Trophoblast cell (in vitro differentiated cells and primary cell): Measurements from ENCODE around the gene UBXN2A.
"Not testable (repeated sequence)": the region's sequence is repeated elsewhere in the genome, so short reads cannot be mapped to it uniquely, and the experiment has no call there.

Source experiments
- DNase-seq, 2 donors: peaks; one replicate each; pipeline ENCODE4 v3.0.0-alpha.2; 2016
- H2AFZ ChIP-seq: 2 replicates; pipeline ENCODE4 v1.6.1; 2013; ENCODE audit warnings: low read length, moderate library complexity, mild to moderate bottlenecking; ENCODE audit not compliant: insufficient read depth, poor library complexity
- H2AK5ac ChIP-seq: 2 replicates; pipeline ENCODE4 v1.6.1; 2013; ENCODE audit warnings: mild to moderate bottlenecking, low read length
- H2BK120ac ChIP-seq: 2 replicates; pipeline ENCODE4 v1.6.1; 2013; ENCODE audit warnings: low read length, mild to moderate bottlenecking, moderate library complexity; ENCODE audit not compliant: insufficient read depth, poor library complexity
- H2BK12ac ChIP-seq: 2 replicates; pipeline ENCODE4 v1.6.1; 2013; ENCODE audit warnings: mild to moderate bottlenecking, low read length, moderate library complexity
- H2BK5ac ChIP-seq: 2 replicates; pipeline ENCODE4 v1.6.1; 2013; ENCODE audit warnings: low read length, low read depth, moderate library complexity, mild to moderate bottlenecking; ENCODE audit not compliant: poor library complexity
- H3K14ac ChIP-seq: 2 replicates; pipeline ENCODE4 v1.6.1; 2013; ENCODE audit warnings: mild to moderate bottlenecking, low read length
- H3K18ac ChIP-seq: 2 replicates; pipeline ENCODE4 v1.6.1; 2013; ENCODE audit warnings: mild to moderate bottlenecking, low read length
- H3K23ac ChIP-seq: 2 replicates; pipeline ENCODE4 v1.6.1; 2013; ENCODE audit warnings: low read length
- H3K27ac ChIP-seq: 2 replicates; pipeline ENCODE4 v1.5.1; 2013; ENCODE audit warnings: low read depth, mild to moderate bottlenecking, inconsistent platforms, low read length, moderate library complexity
- H3K27me3 ChIP-seq: 2 replicates; pipeline ENCODE4 v1.6.1; 2013; ENCODE audit warnings: inconsistent platforms, mild to moderate bottlenecking, low read length, moderate library complexity; ENCODE audit not compliant: insufficient read depth
- H3K36me3 ChIP-seq, 2 experiments: 1 replicate in 1 of 2; 2 replicates in 1 of 2; pipeline ENCODE4 v1.6.1; 2013; ENCODE audit warnings: low read length in 2 of 2, mild to moderate bottlenecking in 2 of 2, moderate library complexity in 1 of 2; ENCODE audit not compliant: insufficient read depth in 2 of 2, control insufficient read depth in 1 of 2
- H3K4ac ChIP-seq: 2 replicates; pipeline ENCODE4 v1.6.1; 2013; ENCODE audit warnings: low read depth, mild to moderate bottlenecking, low read length, moderate library complexity
- H3K4me1 ChIP-seq, 2 experiments: 1 replicate in 1 of 2; 2 replicates in 1 of 2; pipeline ENCODE4 v1.6.1; 2013; ENCODE audit warnings: low read length in 2 of 2, mild to moderate bottlenecking in 2 of 2, moderate library complexity in 1 of 2; ENCODE audit not compliant: insufficient read depth in 2 of 2, control insufficient read depth in 1 of 2
- H3K4me2 ChIP-seq: 2 replicates; pipeline ENCODE4 v1.6.1; 2013; ENCODE audit warnings: inconsistent platforms, mild to moderate bottlenecking, low read length, moderate library complexity
- H3K4me3 ChIP-seq: 2 replicates; pipeline ENCODE4 v1.5.1; 2013; ENCODE audit warnings: mild to moderate bottlenecking, low read depth, low read length, inconsistent platforms
- H3K79me1 ChIP-seq: one replicate; pipeline ENCODE4 v1.6.1; 2013; ENCODE audit warnings: low read length
- H3K79me2 ChIP-seq: 2 replicates; pipeline ENCODE4 v1.6.1; 2013; ENCODE audit warnings: low read length, mild to moderate bottlenecking; ENCODE audit not compliant: control insufficient read depth, insufficient read depth, poor library complexity
- H3K9ac ChIP-seq: 2 replicates; pipeline ENCODE4 v1.6.1; 2013; ENCODE audit warnings: mild to moderate bottlenecking, low read length
- H3K9me3 ChIP-seq: 2 replicates; pipeline ENCODE4 v1.6.1; 2013; ENCODE audit warnings: low read depth, mild to moderate bottlenecking, control low read depth, inconsistent platforms, low read length; ENCODE audit not compliant: insufficient read depth
- H4K12ac ChIP-seq: 2 replicates; pipeline ENCODE4 v1.6.1; 2013; ENCODE audit warnings: low read depth, mild to moderate bottlenecking, low read length, moderate library complexity
- H4K8ac ChIP-seq: 2 replicates; pipeline ENCODE4 v1.6.1; 2013; ENCODE audit warnings: low read depth, mild to moderate bottlenecking, low read length, moderate library complexity
- H4K91ac ChIP-seq: one replicate; pipeline ENCODE4 v1.6.1; 2013; ENCODE audit warnings: low read depth, mild to moderate bottlenecking, low read length, moderate library complexity
- WGBS: extraction: QIAGEN DNeasy Blood & Tissue Kit; methylation state at CpG from one replicate; pipeline ENCODE4 v1.1.7; 2013; ENCODE audit warnings: missing lambda C conversion rate; ENCODE audit not compliant: insufficient read length, insufficient coverage; ENCODE audit errors: extremely low coverage; 5-methylcytosine and 5-hydroxymethylcytosine counted together

UBXN2A gene

DNA sequence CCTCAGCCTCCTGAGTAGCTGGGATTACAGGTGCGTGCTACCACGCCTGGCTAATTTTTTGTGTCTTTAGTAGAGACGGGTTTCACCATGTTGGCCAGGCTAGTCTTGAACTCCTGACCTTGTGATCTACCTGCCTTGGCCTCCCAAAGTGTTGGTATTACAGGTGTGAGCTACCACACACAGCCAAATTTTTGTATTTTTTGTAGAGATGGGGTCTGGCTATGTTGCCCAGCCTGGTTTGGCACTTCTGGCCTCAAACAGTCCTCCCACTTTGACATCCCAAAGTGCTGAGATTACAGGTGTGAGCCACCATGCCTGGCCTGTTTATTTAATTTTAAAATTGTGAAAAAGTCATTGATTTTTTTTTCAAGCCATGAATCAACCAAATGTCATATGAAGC lies 12.3 kb downstream of the UBXN2A start:
- H3K36me3 ChIP-seq, H3K79me2 ChIP-seq, H3K9ac ChIP-seq, H3K23ac ChIP-seq, H2BK5ac ChIP-seq, H3K79me1 ChIP-seq, H2AFZ ChIP-seq, H3K27ac ChIP-seq, H3K4me3 ChIP-seq, H3K4me1 ChIP-seq, DNase-seq, H3K4ac ChIP-seq, H3K4me2 ChIP-seq, H3K14ac ChIP-seq, H2AK5ac ChIP-seq, H4K8ac ChIP-seq, H3K27me3 ChIP-seq, H4K12ac ChIP-seq, H2BK120ac ChIP-seq, H2BK12ac ChIP-seq, H3K9me3 ChIP-seq, H4K91ac ChIP-seq, H3K18ac ChIP-seq: not testable (repeated sequence)
- WGBS: no CpG with 5 or more reads among the region's 3 CpGs

DNA sequence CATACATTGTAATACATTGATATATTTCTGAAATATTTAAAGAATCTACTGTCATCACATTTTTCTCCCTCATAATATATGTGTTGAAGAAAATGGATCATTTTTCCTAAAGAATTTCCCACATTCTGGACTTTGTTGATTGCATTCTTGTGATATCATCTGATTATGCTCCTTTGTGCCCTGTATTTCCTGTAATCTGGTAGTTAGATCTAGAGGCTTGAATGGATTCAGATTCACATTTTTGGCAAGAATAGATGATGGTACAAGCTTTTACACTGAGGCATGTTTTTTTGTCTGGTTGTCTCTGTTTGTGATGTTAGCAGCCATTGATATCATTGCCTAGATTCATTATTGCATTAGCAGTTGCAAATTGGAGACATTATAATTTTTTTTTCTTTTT lies 13.4 kb downstream of the UBXN2A start:
- H2AK5ac ChIP-seq: no peak overlapping the region
- no peak overlapping the region for H3K4me3 ChIP-seq
- H2BK12ac ChIP-seq: no peak overlapping the region
- no peak overlapping the region for H4K8ac ChIP-seq
- H3K9ac ChIP-seq: no peak overlapping the region
- H3K36me3 ChIP-seq: no peaks in the 10 kb centered on the region
- H3K79me2 ChIP-seq: no peaks in the 10 kb centered on the region
- no peak overlapping the region for H2BK5ac ChIP-seq
- H3K18ac ChIP-seq: no peak overlapping the region
- no peak overlapping the region for H3K14ac ChIP-seq
- no peak overlapping the region for H2AFZ ChIP-seq
- no peaks in the 10 kb centered on the region for H3K79me1 ChIP-seq
- H3K27me3 ChIP-seq: no peaks in the 10 kb centered on the region
- H3K4me2 ChIP-seq: no peak overlapping the region
- H3K9me3 ChIP-seq: no peaks in the 10 kb centered on the region
- H3K27ac ChIP-seq: no peak overlapping the region
- DNase-seq: no peak
- no peak overlapping the region for H4K12ac ChIP-seq
- H2BK120ac ChIP-seq: no peak overlapping the region
- H3K23ac ChIP-seq: no peak overlapping the region
- H4K91ac ChIP-seq: no peak overlapping the region
- H3K4me1 ChIP-seq: no peaks in the 10 kb centered on the region
- no peak overlapping the region for H3K4ac ChIP-seq

DNA sequence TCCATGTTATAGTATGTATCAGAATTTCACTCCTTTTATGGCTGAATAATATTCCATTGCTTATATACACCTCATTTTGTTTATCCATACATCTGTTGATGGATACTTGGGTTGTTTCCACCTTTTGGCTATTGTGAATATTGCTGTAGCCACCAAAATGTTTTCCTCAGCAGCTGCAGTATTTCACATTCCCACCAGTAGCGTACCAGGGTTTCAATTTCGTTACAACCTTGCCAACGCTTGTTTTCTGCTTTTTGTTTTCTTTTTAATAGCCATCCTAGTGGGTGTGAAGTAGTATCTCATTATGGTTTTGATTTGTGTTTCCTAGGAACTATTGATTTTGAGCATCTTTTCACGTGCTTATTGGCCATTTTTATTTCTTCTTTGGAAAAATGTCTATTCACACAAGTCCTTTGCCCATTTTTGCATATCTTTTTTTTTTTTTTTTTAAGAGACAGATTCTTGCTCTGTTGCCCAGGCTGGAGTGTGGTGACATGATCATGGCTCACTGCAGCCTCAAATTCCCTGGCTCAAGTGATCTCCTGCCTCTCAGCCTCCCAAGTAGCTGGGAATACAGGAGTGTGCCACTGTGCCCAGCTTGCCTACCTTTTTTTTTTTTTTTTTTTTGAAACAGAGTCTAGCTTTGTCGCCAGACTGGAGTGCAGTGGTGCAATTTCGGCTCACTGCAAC lies 14.2 kb downstream of the UBXN2A start:
- no peak overlapping the region for H2BK120ac ChIP-seq
- no CpG with 5 or more reads among the region's 6 CpGs for WGBS
- no peaks in the 10 kb centered on the region for H3K4me1 ChIP-seq
- H3K18ac ChIP-seq: no peak overlapping the region
- no peak for DNase-seq
- no peak overlapping the region for H3K9ac ChIP-seq
- no peak overlapping the region for H3K14ac ChIP-seq
- H3K79me1 ChIP-seq: no peaks in the 10 kb centered on the region
- peaks cover 0 to 2% of the 10 kb centered on the region in 2 experiments for H3K36me3 ChIP-seq
- H3K27me3 ChIP-seq: no peaks in the 10 kb centered on the region
- no peak overlapping the region for H4K8ac ChIP-seq
- H3K4me3 ChIP-seq: no peak overlapping the region
- H3K4me2 ChIP-seq: no peak overlapping the region
- no peak overlapping the region for H2AK5ac ChIP-seq
- H3K9me3 ChIP-seq: no peaks in the 10 kb centered on the region
- H3K27ac ChIP-seq: no peak overlapping the region
- H2BK5ac ChIP-seq: no peak overlapping the region
- H4K12ac ChIP-seq: no peak overlapping the region
- no peak overlapping the region for H2AFZ ChIP-seq
- no peak overlapping the region for H4K91ac ChIP-seq
- no peak overlapping the region for H3K23ac ChIP-seq
- H3K79me2 ChIP-seq: no peaks in the 10 kb centered on the region
- no peak overlapping the region for H3K4ac ChIP-seq
- no peak overlapping the region for H2BK12ac ChIP-seq

DNA sequence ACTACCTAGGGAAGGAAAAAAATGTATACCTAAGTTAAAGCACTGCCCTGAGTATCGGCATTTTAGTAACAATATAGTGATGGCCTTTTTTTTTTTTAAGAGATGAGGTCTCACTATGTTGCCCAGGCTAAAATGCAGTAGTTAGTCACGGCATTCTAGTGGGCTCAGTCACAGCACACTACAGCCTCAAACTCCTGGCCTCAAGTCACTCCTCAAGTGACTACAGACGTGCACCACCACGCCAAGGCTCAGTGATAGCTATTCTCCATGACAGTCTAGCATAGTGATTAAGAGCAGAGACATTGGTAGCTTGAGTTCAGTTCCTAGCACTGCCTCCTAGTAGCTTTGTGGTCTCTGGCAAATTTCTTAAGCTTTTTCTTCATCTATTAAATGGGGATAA lies 27.6 kb downstream of the UBXN2A start:
- Histone ChIP-seq H3K79me2 (no peaks in the 10 kb centered on the region), H2AFZ (no peak overlapping the region), H3K4me3 (no peak overlapping the region), H3K27ac (no peak overlapping the region), H3K4me2 (no peak overlapping the region), H3K4ac (no peak overlapping the region), H3K4me1 (peaks cover 0 to 2% of the 10 kb centered on the region in 2 experiments), H3K79me1 (no peaks in the 10 kb centered on the region), H2BK5ac (no peak overlapping the region), H4K91ac (no peak overlapping the region), H3K18ac (peak overlapping the region; percentile 71), H4K8ac (no peak overlapping the region), H3K9ac (no peak overlapping the region), H3K23ac (no peak overlapping the region), H3K27me3 (no peaks in the 10 kb centered on the region), H3K9me3 (no peaks in the 10 kb centered on the region), H3K14ac (no peak overlapping the region), H2AK5ac (no peak overlapping the region), H4K12ac (no peak overlapping the region), H2BK120ac (no peak overlapping the region), H3K36me3 (peaks cover 2 to 8% of the 10 kb centered on the region in 2 experiments), H2BK12ac (no peak overlapping the region)
- no CpG with 5 or more reads among the region's 4 CpGs for WGBS
- DNase-seq: peak; percentile 65 to 76
